GM12878 (cell line): Measurements from ENCODE around the gene ARHGAP44. TPM values are rescaled to one million over a fixed set of nuclear protein-coding genes. Genes with fewer than 3 reads are reported as not detected.

Experiments used
- ATAC-seq: fragments of 200-7000 bp; cut with Tn5 transposase; 3 replicates; pipeline ENCODE4 v1.9.1; 2020; ENCODE audit warnings: mild to moderate bottlenecking, moderate library complexity
- BruUV-seq: library from RNA; stranded (reverse); fragments of 400-500 nt; replicated peaks from 2 replicates; lab custom pipeline; 2021; lab: Mats Ljungman, UMichigan
- CTCF ChIA-PET: fragments of 300-600 bp; sonication (Branson Sonifier 250); formaldehyde crosslinking; extraction: SDS; loops from one replicate; lab custom pipeline; 2021; ENCODE audit warnings: inconsistent platforms; lab: Yijun Ruan, JAX
- POLR2A ChIA-PET: fragments of 350-600 bp; formaldehyde crosslinking; extraction: SDS; loops from one replicate; lab custom pipeline; 2021; ENCODE audit warnings: inconsistent platforms; lab: Charles Lee
- RAD21 ChIA-PET: fragments of 300-600 bp; sonication (Branson Sonifier 250); formaldehyde crosslinking; loops from one replicate; lab custom pipeline; 2023; ENCODE audit warnings: antibody characterized with exemption; ENCODE audit not compliant: unreplicated experiment; lab: Charles Lee
- SMC1A ChIA-PET: fragments of 300-600 bp; sonication (Branson Sonifier 250); formaldehyde crosslinking; loops from one replicate; lab custom pipeline; 2023; ENCODE audit not compliant: unreplicated experiment, uncharacterized antibody; lab: Charles Lee
- DNase-seq: peaks from one replicate; pipeline ENCODE4 v3.0.0-alpha.2; 2011; ENCODE audit warnings: low read depth, low spot score
- FAIRE-seq: peaks from 3 replicates; lab custom pipeline; 2011; peaks lifted over from hg19 to GRCh38; lab: Jason Lieb, UNC
- H2AFZ ChIP-seq: 2 replicates; pipeline ENCODE4 v1.6.0; 2011; ENCODE audit warnings: low read depth, low read length, control low read depth; ENCODE audit not compliant: control insufficient read depth
- H3K27ac ChIP-seq: 2 replicates; pipeline ENCODE4 v1.5.1; 2011; ENCODE audit warnings: control low read depth; ENCODE audit not compliant: control insufficient read depth, insufficient read depth
- H3K27me3 ChIP-seq, 2 experiments: replicated peaks in 1 of 2; 2 replicates each; pipeline versions ENCODE4 v1.6.0 to v1.6.1; 2011; ENCODE audit warnings: low read length in 1 of 2; ENCODE audit not compliant: control insufficient read depth in 2 of 2, insufficient read depth in 2 of 2
- H3K36me3 ChIP-seq, 2 experiments: 2 replicates each; pipeline ENCODE4 v1.5.1; 2011; ENCODE audit warnings: low read length in 1 of 2; ENCODE audit not compliant: control insufficient read depth in 2 of 2, insufficient read depth in 2 of 2
- H3K4me1 ChIP-seq: 2 replicates; pipeline ENCODE4 v1.6.1; 2011; ENCODE audit warnings: mild to moderate bottlenecking, low read length, moderate library complexity, mixed read lengths; ENCODE audit not compliant: control insufficient read depth, insufficient read depth
- H3K4me2 ChIP-seq: 2 replicates; pipeline ENCODE4 v1.6.0; 2011; ENCODE audit warnings: control low read depth; ENCODE audit not compliant: control insufficient read depth, insufficient read depth
- H3K4me3 ChIP-seq: fragments of 200-600 bp; sonication (generic); 2 replicates; pipeline ENCODE4 v1.5.1; 2016
- H3K79me2 ChIP-seq: 2 replicates; pipeline ENCODE4 v1.6.0; 2011; ENCODE audit warnings: low read length; ENCODE audit not compliant: control insufficient read depth, insufficient read depth
- H3K9ac ChIP-seq: 2 replicates; pipeline ENCODE4 v1.8.0; 2011; ENCODE audit warnings: low read length, control low read depth, mixed read lengths; ENCODE audit not compliant: control insufficient read depth, insufficient read depth
- H3K9me3 ChIP-seq: replicated peaks from 3 replicates; pipeline ENCODE4 v1.5.1; 2011; ENCODE audit warnings: mild to moderate bottlenecking, low read length; ENCODE audit not compliant: control insufficient read depth, insufficient read depth
- H4K20me1 ChIP-seq: 2 replicates; pipeline ENCODE4 v1.6.0; 2011; ENCODE audit not compliant: control insufficient read depth, insufficient read depth
- BRCA1 ChIP-seq: IDR thresholded peaks from 2 replicates; pipeline ENCODE4 v1.6.1; 2011; ENCODE audit warnings: low read depth, low read length, improper control_type of control experiment
- CREB1 ChIP-seq: IDR thresholded peaks from 2 replicates; pipeline ENCODE4 v1.6.1; 2012; ENCODE audit warnings: low read depth, mild to moderate bottlenecking, inconsistent platforms
- ETV6 ChIP-seq, 2 experiments: fragments of 450-650 bp in 1 of 2; IDR thresholded peaks in 1 of 2; conservative IDR thresholded peaks in 1 of 2; 2 replicates each; pipeline ENCODE4 v1.6.1; 2014; ENCODE audit warnings: antibody characterized with exemption in 1 of 2, borderline replicate concordance in 1 of 2, low read depth in 1 of 2, mild to moderate bottlenecking in 1 of 2, moderate library complexity in 1 of 2
- HCFC1 ChIP-seq: fragments of 150-350 bp; IDR thresholded peaks from 2 replicates; pipeline ENCODE4 v1.6.1; 2014; ENCODE audit warnings: low read length
- RB1 ChIP-seq: fragments of 450-650 bp; formaldehyde crosslinking; IDR thresholded peaks from 2 replicates; pipeline ENCODE4 v1.6.1; 2017; ENCODE audit warnings: mild to moderate bottlenecking, borderline replicate concordance
- RFX5 ChIP-seq: IDR thresholded peaks from 2 replicates; pipeline ENCODE4 v1.6.1; 2011; ENCODE audit warnings: low read depth, low read length, improper control_type of control experiment
- SIX5 ChIP-seq: IDR thresholded peaks from 2 replicates; pipeline ENCODE4 v1.6.1; 2011; ENCODE audit warnings: mild to moderate bottlenecking, low read depth, low read length, moderate library complexity; ENCODE audit not compliant: severe bottlenecking
- ZNF24 ChIP-seq: fragments of 450-650 bp; IDR thresholded peaks from 2 replicates; pipeline ENCODE4 v1.6.1; 2017; ENCODE audit warnings: antibody characterized with exemption, mild to moderate bottlenecking
- ZNF622 ChIP-seq: fragments of 450-650 bp; IDR thresholded peaks from 2 replicates; pipeline ENCODE4 v1.6.1; 2017; ENCODE audit warnings: mild to moderate bottlenecking, inconsistent platforms
- WGBS: methylation state at CpG from one replicate; pipeline ENCODE4 v1.1.6; 2016; ENCODE audit warnings: low lambda C conversion rate; ENCODE audit not compliant: insufficient replicate concordance, insufficient coverage; ENCODE audit errors: missing lambda C conversion rate; 5-methylcytosine and 5-hydroxymethylcytosine counted together
- in situ Hi-C: fragments of 300-500 bp; cut with MboI; formaldehyde crosslinking; loops from 9 replicates; pipeline ENCODE4 v1.14.3; 2018; ENCODE audit warnings: mixed read lengths
- intact Hi-C: fragments of 100-400 bp; cut with micrococcal nuclease; formaldehyde crosslinking; loops from one replicate; pipeline ENCODE4 v1.14.2; 2022; ENCODE audit not compliant: unreplicated experiment
- polyA plus RNA-seq, 11 experiments: library from polyadenylated mRNA; depleted of rRNA in 4 of 11; unstranded in 6 of 11; stranded (reverse) in 5 of 11; fragments of >200 nt; fragmentation: Nextera tagmentation in 4 of 11; fragmentation: Illumina TruSeq in 1 of 11; extraction: Ambion mirVana in 4 of 11; extraction: Trizol in 1 of 11; gene quantifications; 1 replicate in 1 of 11; 2 replicates in 10 of 11; pipeline versions ENCODE4 v1.2.1 to v1.2.3, GENCODE V29; 2011 to 2016; ENCODE audit warnings: inconsistent platforms in 2 of 11, missing spikeins in 2 of 11, low read depth in 1 of 11
- total RNA-seq, 4 experiments: library from RNA; depleted of rRNA in 3 of 4; stranded (reverse); fragments of >200 nt in 3 of 4; fragmentation: Illumina TruSeq in 1 of 4; extraction: Trizol in 1 of 4; gene quantifications; 2 replicates each; pipeline versions ENCODE4 v1.2.1 to v1.2.3, GENCODE V29; 2013 to 2021
- TF ChIP-seq, protein P1 (sequence below): fragments of 450-650 bp; IDR thresholded peaks from 2 replicates; pipeline ENCODE4 v1.6.1; 2017; ENCODE audit warnings: mild to moderate bottlenecking, low read depth, inconsistent platforms; ENCODE audit not compliant: poor library complexity, severe bottlenecking
- TF ChIP-seq, protein P2 (sequence below): IDR thresholded peaks from 2 replicates; pipeline ENCODE4 v1.6.1; 2012; ENCODE audit warnings: improper control_type of control experiment, low read depth, low read length; ENCODE audit not compliant: insufficient replicate concordance

The ARHGAP44 gene
- total and polyA plus RNA-seq, 10 of the 15 experiments (the other 5 are each of a cell fraction or from before 2014, with no cell fraction given), result 0.11 to 1.2 (median 0.48) TPM

DNA sequence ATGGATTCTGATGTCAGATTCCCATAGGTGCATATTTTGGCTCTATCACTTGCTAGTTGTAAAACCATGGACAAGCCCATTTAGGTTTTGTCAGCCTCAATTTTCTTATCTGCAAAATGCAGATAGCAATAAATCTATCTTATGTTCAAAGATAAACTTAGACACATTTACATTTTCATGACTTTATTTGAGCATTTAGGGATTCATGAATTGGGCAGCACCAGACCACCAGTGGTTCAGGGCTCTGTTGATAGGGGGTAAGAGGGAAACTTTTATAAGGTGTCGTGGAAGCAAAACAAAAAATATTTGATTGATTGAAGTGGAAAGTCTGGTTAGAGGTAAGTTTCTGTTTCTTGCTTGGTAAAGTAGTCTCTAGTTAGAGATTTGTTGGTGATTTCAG, 17.3 kb downstream of the ARHGAP44 start:
- ChIA-PET SMC1A (no interaction called here), RAD21 (no interaction called here), POLR2A (no interaction called here), CTCF (no interaction called here)
- DNase-seq (no peak), ATAC-seq (no peak), FAIRE-seq (no peak)
- H3K4me2 ChIP-seq, result no peak overlapping the region
- H3K9me3 ChIP-seq, result peaks cover 7% of the 10 kb centered on the region; the same call in 2 of the 3 replicates
- H3K9ac ChIP-seq, result no peak overlapping the region
- H3K79me2 ChIP-seq, result no peaks in the 10 kb centered on the region
- H2AFZ ChIP-seq, result no peak overlapping the region
- no peaks in the 10 kb centered on the region for H3K27me3 ChIP-seq
- 48% methylated on average over 1 of the region's 1 CpG for WGBS
- H3K36me3 ChIP-seq, result no peaks in the 10 kb centered on the region
- TF ChIP-seq ETV6 (conservative IDR thresholded peaks at IDR 0.05 in 1 of 2, IDR thresholded peaks at IDR 0.05 in 1 of 2; ENCODE audit: borderline replicate concordance in 1 of 2, low read depth in 1 of 2), result no peak
- intact Hi-C loops, result no loop called here
- no TSS peak for BruUV-seq
- H3K4me3 ChIP-seq, result no peak overlapping the region
- in situ Hi-C loops, result no loop called here
- H4K20me1 ChIP-seq, result no peaks in the 10 kb centered on the region
- 0 out of 2 replicates have a peak overlapping the region, but pooled peaks have one; percentile 4 for H3K27ac ChIP-seq
- H3K4me1 ChIP-seq, result no peaks in the 10 kb centered on the region

DNA sequence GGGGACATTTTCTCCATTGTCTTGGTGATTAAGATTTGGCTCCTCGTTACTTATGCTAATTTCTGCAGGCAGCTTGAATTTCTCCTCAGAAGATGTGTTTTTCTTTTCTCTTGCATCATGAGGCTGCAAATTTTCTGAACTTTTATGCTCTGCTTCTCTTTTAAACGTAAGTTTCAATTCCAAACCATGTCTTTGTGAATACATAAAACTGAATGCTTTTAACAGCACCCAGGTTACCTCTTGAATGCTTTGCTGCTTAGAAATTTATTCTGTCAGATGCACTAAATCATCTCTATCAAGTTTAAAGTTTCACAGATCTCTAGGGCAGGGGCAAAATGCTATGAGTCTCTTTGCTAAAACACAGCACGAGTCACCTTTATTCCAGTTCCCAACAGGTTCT, 19.4 kb downstream of the ARHGAP44 start:
- WGBS, result 40% methylated on average over 3 of the region's 3 CpGs
- Histone ChIP-seq H3K9me3 (peaks cover 7% of the 10 kb centered on the region; the same call in 2 of the 3 replicates), H3K27me3 (no peaks in the 10 kb centered on the region), H3K79me2 (no peaks in the 10 kb centered on the region), H3K4me3 (no peak overlapping the region), H4K20me1 (no peaks in the 10 kb centered on the region), H3K27ac (no peak overlapping the region), H3K36me3 (no peaks in the 10 kb centered on the region), H3K9ac (no peak overlapping the region), H3K4me2 (no peak overlapping the region), H3K4me1 (peaks cover 3% of the 10 kb centered on the region; the same call in 1 of the 2 replicates), H2AFZ (no peak overlapping the region)
- FAIRE-seq, result no peak
- DNase-seq, result no peak
- BruUV-seq, result no TSS peak
- POLR2A ChIA-PET, result no interaction called here
- SMC1A ChIA-PET, result no interaction called here
- RAD21 ChIA-PET, result no interaction called here
- intact Hi-C loops (no loop called here), in situ Hi-C loops (no loop called here)
- CTCF ChIA-PET, result no interaction called here
- ATAC-seq, result no peak
- TF ChIP-seq HCFC1 (no peak), RB1 (no peak), BRCA1 (no peak), ZNF622 (no peak), CREB1 (no peak), RFX5 (no peak), SIX5 (no peak), ZNF24 (no peak)
- TF ChIP-seq, protein P1, sequence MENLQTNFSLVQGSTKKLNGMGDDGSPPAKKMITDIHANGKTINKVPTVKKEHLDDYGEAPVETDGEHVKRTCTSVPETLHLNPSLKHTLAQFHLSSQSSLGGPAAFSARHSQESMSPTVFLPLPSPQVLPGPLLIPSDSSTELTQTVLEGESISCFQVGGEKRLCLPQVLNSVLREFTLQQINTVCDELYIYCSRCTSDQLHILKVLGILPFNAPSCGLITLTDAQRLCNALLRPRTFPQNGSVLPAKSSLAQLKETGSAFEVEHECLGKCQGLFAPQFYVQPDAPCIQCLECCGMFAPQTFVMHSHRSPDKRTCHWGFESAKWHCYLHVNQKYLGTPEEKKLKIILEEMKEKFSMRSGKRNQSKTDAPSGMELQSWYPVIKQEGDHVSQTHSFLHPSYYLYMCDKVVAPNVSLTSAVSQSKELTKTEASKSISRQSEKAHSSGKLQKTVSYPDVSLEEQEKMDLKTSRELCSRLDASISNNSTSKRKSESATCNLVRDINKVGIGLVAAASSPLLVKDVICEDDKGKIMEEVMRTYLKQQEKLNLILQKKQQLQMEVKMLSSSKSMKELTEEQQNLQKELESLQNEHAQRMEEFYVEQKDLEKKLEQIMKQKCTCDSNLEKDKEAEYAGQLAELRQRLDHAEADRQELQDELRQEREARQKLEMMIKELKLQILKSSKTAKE, result no peak
- TF ChIP-seq, protein P2, sequence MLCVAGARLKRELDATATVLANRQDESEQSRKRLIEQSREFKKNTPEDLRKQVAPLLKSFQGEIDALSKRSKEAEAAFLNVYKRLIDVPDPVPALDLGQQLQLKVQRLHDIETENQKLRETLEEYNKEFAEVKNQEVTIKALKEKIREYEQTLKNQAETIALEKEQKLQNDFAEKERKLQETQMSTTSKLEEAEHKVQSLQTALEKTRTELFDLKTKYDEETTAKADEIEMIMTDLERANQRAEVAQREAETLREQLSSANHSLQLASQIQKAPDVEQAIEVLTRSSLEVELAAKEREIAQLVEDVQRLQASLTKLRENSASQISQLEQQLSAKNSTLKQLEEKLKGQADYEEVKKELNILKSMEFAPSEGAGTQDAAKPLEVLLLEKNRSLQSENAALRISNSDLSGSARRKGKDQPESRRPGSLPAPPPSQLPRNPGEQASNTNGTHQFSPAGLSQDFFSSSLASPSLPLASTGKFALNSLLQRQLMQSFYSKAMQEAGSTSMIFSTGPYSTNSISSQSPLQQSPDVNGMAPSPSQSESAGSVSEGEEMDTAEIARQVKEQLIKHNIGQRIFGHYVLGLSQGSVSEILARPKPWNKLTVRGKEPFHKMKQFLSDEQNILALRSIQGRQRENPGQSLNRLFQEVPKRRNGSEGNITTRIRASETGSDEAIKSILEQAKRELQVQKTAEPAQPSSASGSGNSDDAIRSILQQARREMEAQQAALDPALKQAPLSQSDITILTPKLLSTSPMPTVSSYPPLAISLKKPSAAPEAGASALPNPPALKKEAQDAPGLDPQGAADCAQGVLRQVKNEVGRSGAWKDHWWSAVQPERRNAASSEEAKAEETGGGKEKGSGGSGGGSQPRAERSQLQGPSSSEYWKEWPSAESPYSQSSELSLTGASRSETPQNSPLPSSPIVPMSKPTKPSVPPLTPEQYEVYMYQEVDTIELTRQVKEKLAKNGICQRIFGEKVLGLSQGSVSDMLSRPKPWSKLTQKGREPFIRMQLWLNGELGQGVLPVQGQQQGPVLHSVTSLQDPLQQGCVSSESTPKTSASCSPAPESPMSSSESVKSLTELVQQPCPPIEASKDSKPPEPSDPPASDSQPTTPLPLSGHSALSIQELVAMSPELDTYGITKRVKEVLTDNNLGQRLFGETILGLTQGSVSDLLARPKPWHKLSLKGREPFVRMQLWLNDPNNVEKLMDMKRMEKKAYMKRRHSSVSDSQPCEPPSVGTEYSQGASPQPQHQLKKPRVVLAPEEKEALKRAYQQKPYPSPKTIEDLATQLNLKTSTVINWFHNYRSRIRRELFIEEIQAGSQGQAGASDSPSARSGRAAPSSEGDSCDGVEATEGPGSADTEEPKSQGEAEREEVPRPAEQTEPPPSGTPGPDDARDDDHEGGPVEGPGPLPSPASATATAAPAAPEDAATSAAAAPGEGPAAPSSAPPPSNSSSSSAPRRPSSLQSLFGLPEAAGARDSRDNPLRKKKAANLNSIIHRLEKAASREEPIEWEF, result no peak
